HFF-Myc (cell line): Measurements from ENCODE around the gene BMP4.
"Not testable (repeated sequence)": the region's sequence is repeated elsewhere in the genome, so short reads cannot be mapped to it uniquely, and the experiment has no call there.

Experiments
- DNase-seq: peaks from one replicate; pipeline ENCODE4 v3.0.0-alpha.2; 2011; ENCODE audit warnings: low read depth; ENCODE audit errors: extremely low read depth
- H3K4me3 ChIP-seq: replicated peaks from 2 replicates; pipeline ENCODE4 v1.5.1; 2011; ENCODE audit warnings: low read depth, mild to moderate bottlenecking, control low read depth, low read length
- CTCF ChIP-seq: IDR thresholded peaks from 2 replicates; pipeline ENCODE4 v1.5.1; 2012; ENCODE audit warnings: mild to moderate bottlenecking, low read depth, low read length, control low read depth; ENCODE audit errors: missing control alignments

Gene BMP4

GRCh38 chr14:53996041-53996440, 39.4 kb upstream of the BMP4 start:
- H3K4me3 ChIP-seq: no peak overlapping the region
- TF ChIP-seq CTCF: no peak
- DNase-seq: no peak

- DNase-seq: no peak
- H3K4me3 ChIP-seq: no peak overlapping the region
- TF ChIP-seq CTCF: no peak
These were observed 37.4 kb upstream of the BMP4 start for GRCh38 chr14:53993920-53994607.

GRCh38 chr14:53990978-53991377, 34.4 kb upstream of the BMP4 start:
- no peak for DNase-seq
- H3K4me3 ChIP-seq: no peak overlapping the region
- TF ChIP-seq CTCF: no peak

GRCh38 chr14:53986718-53987117, 30.1 kb upstream of the BMP4 start:
- DNase-seq, H3K4me3 ChIP-seq: not testable (repeated sequence)

GRCh38 chr14:53984958-53985357, 28.3 kb upstream of the BMP4 start:
- DNase-seq, H3K4me3 ChIP-seq: not testable (repeated sequence)

GRCh38 chr14:53983112-53983511, 26.5 kb upstream of the BMP4 start:
- no peak overlapping the region for H3K4me3 ChIP-seq
- DNase-seq: no peak
- TF ChIP-seq CTCF: no peak

GRCh38 chr14:53982546-53982945, 25.9 kb upstream of the BMP4 start:
- TF ChIP-seq CTCF: no peak
- DNase-seq: no peak
- H3K4me3 ChIP-seq: no peak overlapping the region
